GM18498 (cell line): Measurements from ENCODE around the gene PSME2.
A peak's percentile ranks its signal among the peaks of the same experiment; 100 is the strongest.

Experiments
- ATAC-seq: cut with Tn5 transposase; IDR thresholded peaks from one replicate; pipeline ENCODE4 v1.9.1; 2021; ENCODE audit warnings: mild to moderate bottlenecking, moderate library complexity; ENCODE audit not compliant: unreplicated experiment

The PSME2 gene

GRCh38 chr14:24156840-24157239 lies 10.4 kb upstream of the PSME2 start:
- no peak for ATAC-seq

- ATAC-seq: no peak
Observed at GRCh38 chr14:24155100-24155499, 8.7 kb upstream of the PSME2 start.

GRCh38 chr14:24151404-24152080 lies 5.1 kb upstream of the PSME2 start:
- no peak for ATAC-seq

DNA sequence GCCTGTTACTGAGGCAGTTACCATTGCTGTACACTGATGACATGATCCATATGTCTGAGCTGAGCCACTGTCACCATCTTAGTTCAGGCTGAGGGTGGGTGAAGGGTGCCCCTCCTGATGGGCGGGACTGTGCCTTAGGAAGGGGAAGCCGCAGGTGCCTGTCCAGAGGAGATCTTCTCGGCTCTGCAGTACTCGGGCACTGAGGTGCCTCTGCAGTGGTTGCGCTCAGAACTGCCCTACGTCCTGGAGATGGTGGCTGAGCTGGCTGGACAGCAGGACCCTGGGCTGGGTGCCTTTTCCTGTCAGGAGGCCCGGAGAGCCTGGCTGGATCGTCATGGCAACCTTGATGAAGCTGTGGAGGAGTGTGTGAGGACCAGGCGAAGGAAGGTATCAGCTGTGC lies 4.6 kb upstream of the PSME2 start:
- no peak for ATAC-seq

GRCh38 chr14:24150567-24150966 lies 4.2 kb upstream of the PSME2 start:
- no peak for ATAC-seq

DNA sequence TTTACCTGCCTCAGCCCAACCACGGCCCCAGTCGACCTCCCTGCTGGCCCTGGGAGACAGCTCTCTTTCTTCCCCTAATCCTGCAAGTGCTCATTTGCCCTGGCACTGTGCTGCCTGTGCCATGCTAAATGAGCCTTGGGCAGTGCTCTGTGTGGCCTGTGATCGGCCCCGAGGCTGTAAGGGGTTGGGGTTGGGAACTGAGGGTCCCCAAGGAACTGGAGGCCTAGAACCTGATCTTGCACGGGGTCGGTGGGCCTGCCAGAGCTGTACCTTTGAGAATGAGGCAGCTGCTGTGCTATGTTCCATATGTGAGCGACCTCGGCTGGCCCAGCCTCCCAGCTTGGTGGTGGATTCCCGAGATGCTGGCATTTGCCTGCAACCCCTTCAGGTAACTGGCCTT lies 3.7 kb upstream of the PSME2 start:
- ATAC-seq: no peak

DNA sequence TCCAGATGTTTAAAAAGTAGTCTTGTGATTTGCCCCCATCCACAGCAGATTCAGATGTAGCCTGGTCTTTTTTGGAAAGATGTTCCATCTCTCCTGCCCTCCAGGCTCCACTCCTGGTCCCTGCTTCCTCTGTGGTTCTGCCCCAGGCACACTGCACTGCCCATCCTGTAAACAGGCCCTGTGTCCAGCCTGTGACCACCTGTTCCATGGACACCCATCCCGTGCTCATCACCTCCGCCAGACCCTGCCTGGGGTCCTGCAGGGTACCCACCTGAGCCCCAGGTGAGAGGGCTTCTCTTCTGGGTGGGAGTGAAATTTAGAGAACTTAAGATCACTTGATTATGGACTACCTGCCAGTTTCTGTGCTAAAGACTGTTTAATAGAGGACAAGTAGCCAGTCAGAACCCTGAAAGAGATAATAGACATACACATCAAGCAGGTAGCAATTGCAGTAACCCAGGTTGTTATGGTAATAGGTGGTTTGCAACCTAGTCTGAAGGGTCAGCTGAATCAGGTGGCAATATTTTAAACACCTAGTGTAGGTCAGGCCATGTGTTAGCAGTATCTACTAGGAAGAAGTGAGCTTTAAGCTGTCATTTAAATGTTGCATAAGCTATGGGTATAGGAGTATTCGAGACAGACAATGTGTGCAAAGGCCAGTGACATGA lies 3.0 kb upstream of the PSME2 start:
- ATAC-seq: no peak

GRCh38 chr14:24147761-24148428 lies 1.5 kb upstream of the PSME2 start:
- peak; percentile 0 for ATAC-seq

- ATAC-seq: peak; percentile 79
Observed at GRCh38 chr14:24146978-24147760, 759 bp upstream of the PSME2 start, which contains the start of gene RNF31. RNF31 (plus strand) TSS chr14:24147498; CDS start chr14:24147699, 201 bp downstream.

GRCh38 chr14:24145690-24146452 lies 539 bp downstream of the PSME2 start:
- no peak for ATAC-seq

- no peak for ATAC-seq
Observed at GRCh38 chr14:24145219-24145618, 1.2 kb downstream of the PSME2 start.

- ATAC-seq: no peak
Observed at GRCh38 chr14:24144451-24144850, 2.0 kb downstream of the PSME2 start.

- ATAC-seq: no peak
Observed at GRCh38 chr14:24143511-24143910, 2.9 kb downstream of the PSME2 start.

GRCh38 chr14:24141097-24141880 lies 5.1 kb downstream of the PSME2 start, which contains the start of gene EMC9:
EMC9 (minus strand) TSS chr14:24141591; CDS start chr14:24141304, 287 bp downstream.
- ATAC-seq: peak; percentile 88

- ATAC-seq: no peak
Observed at GRCh38 chr14:24139272-24139934, 7.0 kb downstream of the PSME2 start.

- ATAC-seq: no peak
Observed at GRCh38 chr14:24138396-24139271, 7.8 kb downstream of the PSME2 start.

DNA sequence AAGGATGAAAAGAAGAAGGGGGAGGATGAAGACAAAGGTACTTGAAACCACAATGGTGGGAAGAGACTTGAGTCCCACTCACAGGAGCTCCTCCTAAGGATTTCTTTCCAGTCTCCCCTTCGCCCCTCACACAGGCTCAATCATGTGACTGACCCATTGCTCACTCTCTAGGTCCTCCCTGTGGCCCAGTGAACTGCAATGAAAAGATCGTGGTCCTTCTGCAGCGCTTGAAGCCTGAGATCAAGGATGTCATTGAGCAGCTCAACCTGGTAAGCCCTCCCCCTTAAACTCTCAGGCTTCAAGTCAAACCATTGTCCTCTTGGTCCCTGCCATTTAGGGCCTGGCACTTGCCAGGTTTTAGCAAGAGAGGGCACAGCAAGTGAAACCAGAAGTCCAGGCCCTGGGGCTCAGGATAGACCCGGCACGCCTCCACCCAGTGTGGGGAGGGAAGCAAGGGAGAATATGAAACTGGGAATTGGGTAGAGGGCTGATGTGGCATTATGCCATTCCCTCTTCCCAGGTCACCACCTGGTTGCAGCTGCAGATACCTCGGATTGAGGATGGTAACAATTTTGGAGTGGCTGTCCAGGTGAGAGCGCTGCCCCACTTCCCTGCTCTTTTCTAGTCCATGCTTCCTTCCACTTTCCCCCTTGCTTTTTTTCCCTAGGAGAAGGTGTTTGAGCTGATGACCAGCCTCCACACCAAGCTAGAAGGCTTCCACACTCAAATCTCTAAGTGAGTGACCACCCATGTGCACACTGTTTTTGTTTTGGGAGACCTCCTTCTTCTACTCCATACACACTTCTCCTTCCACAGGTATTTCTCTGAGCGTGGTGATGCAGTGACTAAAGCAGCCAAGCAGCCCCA lies 8.6 kb downstream of the PSME2 start:
- ATAC-seq: no peak
